GM19455 (cell line): ENCODE results near the gene ZBTB40.

Source experiments
- ATAC-seq: cut with Tn5 transposase; IDR thresholded peaks from one replicate; pipeline ENCODE4 v1.9.1; 2021; ENCODE audit not compliant: unreplicated experiment

ZBTB40 gene

DNA sequence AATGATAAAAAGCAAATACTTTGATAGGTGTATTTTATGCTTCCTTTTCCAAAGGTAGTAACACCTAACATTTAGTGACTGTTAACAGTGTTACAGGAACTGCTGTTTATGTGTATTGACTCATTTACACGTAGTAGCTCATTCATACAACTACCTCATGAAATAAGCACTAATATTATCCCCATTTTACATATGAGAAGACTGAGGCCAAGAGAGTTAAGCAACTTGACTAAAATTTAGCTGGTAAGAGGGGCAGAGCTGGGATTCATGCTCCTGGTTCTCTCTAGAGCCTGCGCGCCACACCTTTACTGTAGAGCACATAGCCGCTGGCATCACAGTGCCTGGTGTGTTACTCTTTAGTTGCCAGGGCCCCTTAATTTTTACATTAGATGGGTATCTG, 11.3 kb downstream of the ZBTB40 start:
- ATAC-seq, result no peak

DNA sequence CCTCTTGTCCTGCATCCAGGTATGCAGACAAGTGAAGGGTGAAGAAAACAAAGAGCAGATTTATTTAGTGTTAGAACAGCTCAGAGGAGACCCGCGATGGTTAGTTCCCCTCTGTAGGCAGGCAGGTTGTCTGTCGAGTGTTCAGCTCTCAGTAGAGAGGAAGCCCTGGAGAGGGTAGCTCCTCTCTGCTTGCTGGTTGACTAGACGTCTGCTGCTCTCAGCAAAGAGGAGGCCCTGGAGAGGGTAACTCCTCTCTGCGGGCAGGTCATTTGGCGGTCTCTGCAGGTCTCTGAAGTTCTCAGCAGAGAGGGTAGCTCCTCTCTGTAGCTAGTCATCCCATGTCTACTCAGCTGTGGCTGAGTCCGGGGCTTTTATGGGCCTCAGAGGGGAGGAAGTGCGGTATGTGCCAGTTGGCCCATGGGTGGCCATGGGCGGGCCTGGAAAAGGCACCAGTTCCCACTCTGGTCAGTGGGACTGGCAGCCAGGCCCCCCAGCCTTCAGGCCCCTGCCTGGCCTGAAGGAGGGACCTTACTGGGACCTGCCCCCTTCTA, 13.4 kb downstream of the ZBTB40 start:
- ATAC-seq, result no peak

DNA sequence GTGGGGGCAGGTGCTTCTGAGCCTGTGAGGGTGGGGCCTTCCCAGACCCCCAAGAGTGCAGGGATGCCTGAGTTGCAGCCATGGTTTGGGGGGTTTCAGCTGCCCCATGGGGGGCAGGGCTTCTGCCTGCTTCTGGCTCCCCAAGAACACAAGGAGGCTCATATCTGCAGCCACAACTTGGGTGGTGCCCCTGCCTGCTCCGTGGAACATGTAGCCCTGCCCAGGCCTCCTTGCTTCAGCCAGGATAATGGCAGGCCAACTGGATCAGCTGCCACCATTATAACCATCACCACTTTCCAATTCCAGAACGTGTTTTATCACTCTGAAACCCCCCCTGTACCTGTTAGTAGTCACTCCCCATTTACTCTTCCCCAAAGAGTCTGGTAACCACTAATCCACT, 14.0 kb downstream of the ZBTB40 start:
- no peak for ATAC-seq

DNA sequence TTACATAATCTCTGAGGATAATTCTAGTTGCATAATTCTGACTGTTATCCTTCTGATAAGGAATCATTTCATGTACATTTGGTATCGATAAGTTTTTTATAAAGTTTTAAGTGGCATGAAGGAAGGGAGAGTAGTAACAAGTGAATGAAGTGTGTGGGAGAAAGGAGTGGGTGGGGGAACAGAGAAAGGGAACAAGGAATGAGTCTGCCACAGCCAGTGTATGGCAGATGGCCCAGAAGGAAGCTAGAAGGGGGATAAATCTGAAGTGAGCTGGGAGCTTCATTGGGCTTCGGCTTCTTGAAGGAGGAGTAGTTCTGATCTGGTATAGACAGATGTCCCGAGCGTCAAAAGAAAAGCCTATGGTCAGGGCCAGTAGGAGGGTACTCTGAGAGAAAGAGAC, 18.6 kb downstream of the ZBTB40 start:
- ATAC-seq, result no peak

DNA sequence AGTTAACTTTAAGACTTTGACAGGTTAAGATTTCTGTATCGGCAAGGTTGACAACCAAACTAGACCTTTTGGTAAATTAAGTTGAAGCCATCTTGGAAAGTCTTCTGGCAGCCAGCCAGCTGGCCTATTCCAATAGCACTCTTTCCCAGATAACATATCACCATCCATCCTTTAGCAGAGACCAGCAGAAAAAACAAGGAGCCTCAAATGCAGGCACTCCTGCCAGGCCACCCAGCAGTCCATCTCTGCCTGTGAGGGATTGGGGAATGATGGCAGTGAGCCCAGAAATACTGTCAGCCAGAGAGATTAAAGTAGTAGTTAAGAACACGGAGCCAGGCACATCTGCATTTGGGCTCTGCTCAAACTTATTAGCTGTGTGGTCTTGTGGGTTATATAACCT, 19.4 kb downstream of the ZBTB40 start:
- no peak for ATAC-seq

DNA sequence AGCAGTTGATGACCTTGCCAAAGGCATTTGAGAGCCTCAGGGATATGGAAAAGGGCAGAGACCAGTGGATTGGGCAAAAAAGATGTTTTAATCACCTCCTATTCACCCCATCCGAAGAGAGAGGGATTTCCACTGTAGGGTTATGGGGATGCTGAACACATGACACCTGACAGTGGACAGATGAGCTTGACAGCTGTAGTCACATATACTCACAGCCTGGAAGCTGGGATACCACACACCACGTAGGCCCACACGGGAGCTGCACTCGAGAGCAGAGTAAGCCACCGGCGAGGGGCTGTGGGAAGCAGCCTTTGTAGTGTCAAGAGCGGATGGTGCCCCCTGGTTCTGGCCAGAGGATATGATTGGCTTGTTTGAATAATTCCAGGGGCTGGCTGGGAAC, 20.0 kb downstream of the ZBTB40 start:
- ATAC-seq, result no peak

DNA sequence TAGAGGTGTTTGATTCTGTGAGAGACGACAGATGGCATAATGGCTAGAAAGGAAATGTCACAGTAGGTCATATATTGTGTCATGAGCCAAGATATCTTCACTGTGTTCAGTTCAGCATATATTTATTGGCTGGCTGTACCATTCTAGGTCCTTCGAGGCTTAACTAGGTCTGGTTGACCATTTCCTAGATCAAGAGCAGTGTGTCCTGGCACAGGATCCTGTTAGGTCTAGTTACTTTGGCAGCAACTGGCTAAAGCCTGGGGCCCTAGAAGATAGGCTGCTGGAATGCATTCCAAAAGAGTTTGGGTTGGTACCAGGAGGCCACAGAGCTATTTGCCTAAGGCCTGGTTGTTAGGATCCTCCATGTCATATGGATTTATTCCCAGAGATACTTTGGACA, 20.9 kb downstream of the ZBTB40 start:
- no peak for ATAC-seq

DNA sequence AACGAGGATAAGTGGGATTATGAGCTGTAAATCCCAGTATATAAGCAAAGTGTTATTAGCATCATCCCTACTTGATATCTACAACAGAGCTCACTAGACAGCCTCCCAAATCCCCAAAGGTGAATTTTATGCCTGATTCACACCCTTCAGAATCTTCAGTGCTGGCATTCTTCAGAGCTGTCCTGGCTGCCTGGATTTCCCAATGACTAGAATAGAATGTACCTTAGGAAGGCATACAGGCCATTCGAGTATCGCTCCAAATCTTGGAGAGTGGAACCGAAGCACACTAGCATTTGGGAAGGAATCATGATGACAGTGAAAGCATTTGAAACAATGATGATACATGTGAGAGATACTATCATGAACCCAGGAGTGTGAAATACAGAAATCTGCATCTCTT, 22.3 kb downstream of the ZBTB40 start:
- no peak for ATAC-seq

DNA sequence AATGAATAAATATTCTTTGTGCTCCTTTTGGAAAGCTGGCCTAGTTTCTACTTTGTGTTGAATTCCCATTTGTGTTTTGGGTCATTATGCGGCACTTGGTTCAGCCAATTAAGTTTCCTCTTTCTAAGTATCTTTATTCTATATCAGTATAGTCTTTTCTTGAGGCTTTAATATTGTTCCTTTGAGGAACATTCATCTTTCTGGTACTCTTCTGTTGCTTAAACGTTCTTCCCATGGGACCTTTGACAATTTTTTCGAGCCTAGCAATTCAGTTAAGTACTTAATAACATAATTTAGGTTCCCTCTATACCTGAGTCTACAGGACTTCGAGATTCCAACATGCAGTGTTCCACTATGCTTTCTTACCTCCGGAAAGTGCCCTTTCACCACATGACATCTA, 24.9 kb downstream of the ZBTB40 start:
- no peak for ATAC-seq

DNA sequence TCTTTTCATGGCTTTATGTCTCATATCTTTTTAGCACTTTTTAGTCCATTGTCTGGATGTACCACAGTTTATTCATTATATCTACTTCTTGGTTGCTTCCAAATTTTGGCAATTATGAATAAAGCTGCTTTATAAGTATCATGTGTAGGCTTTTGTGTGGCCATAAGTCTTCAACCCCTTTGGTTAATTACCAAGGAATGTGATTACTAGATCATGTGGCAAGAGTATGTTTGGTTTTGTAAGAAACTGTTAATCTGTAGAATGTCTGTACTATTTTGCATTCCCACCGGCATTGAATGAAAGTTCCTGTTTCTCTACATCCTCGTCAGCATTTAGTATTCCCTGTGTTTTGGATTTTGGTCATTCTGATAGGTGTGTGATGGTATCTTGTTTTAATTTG, 31.5 kb downstream of the ZBTB40 start:
- no peak for ATAC-seq

DNA sequence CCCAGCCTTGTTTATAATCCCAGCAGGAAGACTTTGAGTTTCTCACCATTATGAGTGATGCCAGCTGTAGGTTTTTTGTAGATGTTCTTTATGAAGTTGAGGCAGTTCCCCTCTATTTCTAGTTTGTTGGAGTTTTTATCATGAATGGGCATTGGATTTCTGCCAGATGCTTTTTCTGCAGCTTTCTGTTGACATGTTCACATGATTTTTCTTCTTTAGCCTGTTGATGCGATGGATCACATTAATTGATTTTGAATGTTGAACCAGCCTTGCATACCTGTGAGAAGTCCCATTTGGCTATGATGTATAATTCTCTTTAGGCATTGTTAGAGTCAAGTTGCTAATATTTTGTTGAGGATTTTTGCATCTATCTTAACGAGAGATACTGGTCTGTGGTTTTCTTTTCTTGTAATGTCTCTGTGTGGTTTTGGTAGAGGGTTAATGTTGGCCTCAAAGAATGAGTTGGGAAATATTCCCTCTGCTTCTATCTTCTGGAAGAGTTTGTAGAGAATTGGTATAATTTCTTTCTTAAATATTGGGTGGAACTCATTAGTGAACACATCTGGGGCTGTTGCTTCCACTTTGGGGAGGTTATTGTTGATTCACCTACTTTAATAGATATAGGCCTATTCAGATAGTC, 33.2 kb downstream of the ZBTB40 start:
- ATAC-seq, result no peak

DNA sequence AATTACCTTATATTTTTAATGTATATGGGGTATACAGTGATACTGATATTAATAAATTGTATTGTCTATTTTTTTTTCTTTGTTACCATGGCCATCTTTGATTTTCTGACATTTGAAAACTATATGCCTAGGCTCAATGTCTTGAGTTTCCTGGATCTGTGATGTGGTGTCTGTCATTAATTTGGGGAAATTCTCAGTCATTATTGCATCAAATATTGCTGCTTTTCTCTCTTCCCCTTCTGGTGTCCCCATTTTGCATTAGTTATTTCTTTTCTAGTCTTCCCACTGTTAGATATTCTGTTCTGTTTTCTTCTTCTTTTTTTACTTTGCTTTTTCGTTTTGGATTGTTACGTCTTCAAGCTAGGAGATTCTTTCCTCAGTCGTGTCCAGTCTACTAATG, 33.8 kb downstream of the ZBTB40 start:
- ATAC-seq, result no peak

DNA sequence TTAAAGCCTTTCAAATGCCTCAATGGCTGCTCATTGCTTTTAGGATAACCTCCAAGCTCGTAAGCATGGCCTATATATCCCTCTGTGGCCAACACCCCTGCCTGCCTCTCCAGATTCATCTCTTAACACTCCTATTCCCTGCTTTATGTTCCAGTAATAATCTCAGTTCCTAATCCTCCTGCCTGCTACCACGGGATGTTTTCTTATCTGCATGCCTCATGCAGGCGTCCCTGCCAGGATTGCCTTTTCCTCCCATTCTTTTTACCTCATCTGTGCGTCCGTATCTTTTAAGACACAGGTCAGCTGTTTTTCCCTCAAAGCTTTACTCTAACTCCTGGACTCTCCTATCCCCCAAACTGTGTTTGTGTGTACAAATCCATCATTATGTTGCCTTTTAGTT, 36.1 kb downstream of the ZBTB40 start:
- ATAC-seq, result no peak

DNA sequence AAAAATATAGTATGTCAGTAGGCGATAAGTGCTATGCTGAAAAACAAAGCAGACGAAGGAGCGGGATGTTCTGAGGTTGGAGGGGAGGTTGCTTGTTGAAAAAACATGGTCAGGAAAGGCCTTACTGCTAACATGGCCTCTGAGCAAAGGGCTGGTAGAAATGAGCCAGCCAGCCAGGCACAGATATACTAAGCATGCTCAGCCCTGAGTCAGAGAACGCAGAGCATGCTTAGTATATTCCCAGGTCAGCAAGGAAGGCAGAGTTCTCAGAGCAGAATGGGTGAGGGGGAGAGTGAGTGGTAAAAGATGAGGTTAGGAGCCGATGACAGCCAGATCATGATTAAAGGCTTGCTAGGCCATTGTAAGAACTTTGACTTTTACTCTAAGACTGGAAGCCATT, 36.7 kb downstream of the ZBTB40 start:
- ATAC-seq, result no peak

DNA sequence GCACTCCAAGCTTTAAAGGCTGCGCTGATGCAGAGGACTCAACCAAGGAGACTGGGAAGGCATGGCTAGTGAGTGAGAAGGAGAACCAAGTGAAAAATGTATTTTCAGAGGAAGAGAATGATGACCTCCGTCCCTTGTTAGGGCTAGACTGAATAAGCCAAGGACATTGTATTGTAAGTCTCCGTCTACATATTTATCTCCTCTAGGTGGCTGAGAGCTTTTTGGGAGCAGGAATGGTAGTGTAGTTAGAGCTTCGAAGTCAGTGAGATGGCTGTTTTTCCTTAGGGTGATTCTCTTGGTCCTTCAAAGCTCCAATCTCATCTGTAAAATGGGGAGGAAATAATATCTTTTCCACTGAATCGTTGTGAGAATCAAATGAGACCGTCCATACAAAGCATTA, 37.6 kb downstream of the ZBTB40 start:
- no peak for ATAC-seq

DNA sequence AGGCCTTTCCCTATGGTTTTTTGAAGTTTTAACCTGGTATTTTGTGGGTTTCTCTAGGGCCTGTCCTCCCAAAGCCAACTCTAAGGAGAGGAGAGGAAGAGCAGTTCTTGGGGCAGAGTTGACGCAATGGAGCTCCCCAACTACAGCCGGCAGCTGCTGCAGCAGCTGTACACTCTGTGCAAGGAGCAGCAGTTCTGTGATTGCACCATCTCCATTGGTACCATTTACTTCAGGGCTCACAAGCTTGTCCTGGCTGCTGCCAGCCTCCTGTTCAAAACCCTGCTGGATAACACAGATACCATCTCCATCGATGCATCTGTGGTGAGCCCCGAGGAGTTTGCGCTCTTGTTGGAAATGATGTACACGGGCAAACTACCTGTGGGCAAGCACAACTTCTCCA, 38.2 kb downstream of the ZBTB40 start:
- no peak for ATAC-seq

DNA sequence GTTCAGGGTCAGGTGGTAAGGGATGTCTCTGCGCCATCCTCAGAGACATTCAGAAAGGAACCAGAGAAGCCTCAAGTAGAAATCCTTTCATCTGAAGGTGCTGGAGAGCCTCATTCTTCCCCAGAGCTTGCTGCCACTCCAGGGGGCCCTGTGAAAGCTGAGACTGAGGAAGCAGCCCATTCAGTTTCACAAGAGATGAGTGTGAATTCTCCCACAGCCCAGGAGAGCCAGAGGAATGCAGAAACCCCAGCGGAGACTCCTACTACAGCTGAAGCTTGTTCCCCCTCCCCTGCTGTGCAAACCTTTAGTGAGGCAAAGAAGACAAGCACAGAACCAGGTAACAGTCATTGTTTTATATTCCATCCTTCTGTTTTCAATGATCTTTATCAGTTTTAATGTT, 38.7 kb downstream of the ZBTB40 start:
- no peak for ATAC-seq

DNA sequence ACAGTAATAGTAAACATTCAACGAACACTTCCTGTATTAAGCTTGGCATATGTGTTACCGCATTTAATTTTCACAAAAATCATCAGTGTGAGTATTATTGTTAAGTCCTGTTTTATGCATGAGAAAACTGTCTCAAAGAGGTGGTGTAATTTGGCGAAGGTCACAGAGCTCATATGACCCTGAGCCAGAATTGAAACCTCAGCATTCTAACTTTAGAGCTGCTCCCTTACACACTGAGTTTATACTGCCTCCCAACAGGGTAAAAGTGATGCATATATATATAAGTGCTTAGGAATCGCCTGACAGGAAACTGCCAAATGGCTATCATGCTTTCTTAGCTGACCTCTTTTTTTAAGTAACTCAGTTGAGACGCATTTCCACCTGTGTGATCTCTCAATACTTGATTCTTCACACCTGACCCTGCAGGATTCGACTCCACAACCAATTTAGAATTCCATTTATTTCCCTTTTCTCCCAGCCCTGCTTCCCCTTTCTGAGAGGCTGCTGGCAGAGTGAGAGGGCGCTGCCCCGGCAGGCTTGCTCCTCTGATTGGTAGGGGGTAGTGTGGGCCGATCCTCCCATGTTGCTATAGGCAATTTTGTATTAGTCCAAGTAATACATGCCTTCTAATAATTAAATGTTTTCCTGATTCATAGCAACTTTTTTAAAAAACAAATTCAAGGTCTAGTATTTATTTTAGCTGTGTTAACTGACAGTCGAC, 40.5 kb downstream of the ZBTB40 start:
- no peak for ATAC-seq

DNA sequence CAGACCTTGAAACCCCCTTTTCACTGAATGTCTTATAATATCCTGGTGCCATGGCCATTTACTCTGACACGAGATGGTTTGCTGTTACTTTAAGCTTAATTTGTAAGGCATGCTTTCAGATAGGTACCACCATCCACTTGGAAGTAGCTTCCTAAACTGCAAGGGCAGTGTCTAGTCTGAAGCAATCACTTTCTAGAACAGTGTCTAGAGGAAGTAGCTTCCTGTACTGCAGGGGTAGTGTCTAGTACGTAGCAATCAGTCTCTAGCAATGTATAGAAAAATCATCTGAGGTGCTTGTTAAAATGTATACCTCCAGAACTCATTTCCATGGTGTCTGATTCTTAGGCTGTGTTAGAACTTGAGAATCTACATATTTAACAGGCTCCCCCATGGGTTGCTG, 42.5 kb downstream of the ZBTB40 start:
- no peak for ATAC-seq

DNA sequence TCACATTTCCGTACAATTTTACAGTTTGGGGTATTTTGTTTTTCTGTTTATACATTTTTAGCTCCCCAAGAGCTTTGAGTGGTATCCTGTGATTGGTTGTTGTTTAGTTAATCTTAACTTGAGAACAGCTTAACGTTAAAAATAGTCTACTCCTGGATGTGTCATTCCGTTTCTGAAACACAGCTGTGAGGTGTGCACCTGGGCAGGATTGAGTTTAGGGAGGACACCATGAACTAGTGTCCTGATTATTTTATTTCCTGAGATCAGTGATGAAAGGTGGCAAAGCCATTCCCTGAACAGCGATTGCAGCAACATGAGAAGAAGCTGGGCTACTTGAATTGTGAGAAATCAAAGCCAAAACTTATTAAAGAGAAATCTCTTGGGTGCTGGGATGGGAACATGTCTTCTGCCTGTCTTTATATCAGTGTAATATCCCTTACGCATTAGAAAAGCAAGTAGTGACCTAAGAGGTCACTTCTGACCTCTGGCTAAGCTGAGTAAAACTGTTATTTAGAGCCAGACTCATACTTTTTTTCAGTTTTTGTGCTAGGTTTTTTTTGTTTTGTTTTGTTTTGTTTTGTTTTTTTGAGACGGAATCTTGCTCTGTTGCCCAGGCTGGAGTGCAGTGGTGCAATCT, 43.4 kb downstream of the ZBTB40 start:
- no peak for ATAC-seq

DNA sequence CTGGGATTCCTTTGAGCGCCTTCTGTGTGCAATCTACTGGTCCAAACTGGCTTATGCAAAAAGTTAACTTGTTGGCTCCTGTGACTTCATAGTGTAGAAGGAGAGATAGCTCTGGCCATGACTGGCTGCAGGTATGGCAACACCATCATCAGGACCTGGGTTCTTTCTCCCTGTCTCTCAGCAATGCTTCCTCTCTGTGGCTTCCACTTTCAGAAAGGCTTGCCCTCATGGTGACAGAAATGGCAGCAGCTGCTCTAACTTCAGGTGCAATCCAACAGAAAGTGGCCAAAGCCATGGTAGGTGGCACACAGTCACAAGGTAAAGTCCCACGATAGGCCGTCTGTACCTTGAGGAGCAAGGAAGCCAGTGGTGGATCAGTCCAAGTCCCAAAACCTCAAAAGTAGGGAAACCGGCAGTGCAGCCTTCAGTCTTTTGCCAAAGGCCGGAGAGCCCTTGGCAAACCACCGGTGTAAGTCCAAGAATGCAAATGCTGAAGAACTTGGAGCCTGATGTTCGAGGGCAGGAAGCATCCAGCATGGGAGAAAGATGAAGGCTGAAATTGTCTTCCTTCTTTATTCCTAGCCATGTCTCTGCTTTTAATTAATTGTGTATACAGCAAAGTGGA, 45.0 kb downstream of the ZBTB40 start:
- ATAC-seq, result no peak

DNA sequence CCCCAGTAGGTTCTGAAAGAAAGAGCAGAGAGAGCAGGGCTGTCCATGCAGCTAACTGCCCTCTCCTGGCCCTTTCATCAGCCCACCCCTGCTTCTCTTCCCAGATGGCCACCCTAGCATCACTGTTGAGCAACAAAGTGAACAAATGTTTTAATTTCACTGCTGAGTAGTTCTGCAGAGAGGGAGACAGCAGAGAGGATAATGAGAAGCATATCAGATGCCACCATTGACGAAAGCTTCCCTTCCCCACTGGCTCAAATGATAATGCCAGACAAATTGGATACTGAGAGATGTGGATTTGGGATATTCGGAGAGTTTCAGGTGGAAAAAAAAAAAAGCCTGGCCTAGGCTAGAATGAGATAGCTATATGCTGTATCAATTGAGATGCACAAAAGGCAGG, 46.8 kb downstream of the ZBTB40 start:
- no peak for ATAC-seq
